ENCODE data around the gene JAM3.

The JAM3 gene

DNA sequence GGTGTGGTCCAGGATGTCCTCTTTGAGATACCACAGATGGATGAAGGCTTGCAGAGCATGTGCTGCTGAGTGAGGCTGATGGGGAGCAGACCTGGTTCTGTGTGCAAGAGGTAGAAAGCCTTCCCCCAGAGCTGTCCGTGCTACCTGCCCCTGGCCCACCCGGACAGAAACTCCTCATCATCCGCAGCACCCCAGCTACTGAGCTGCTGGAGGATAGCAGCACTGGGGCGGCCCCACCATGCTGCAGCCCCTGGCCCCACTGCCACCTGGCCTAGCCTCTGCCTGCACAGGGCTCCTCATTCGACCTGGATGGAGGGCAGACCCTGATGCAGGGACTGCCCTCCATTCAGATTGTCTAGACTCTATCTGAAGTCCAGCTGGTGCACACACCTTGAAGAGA is 104.4 kb downstream of the JAM3 start:
- H3K4me2 ChIP-seq (ENCODE audit: insufficient read depth, low read length), result no peak overlapping the region
- H3K79me2 ChIP-seq (ENCODE audit: insufficient read depth, low read length), result peaks cover 3% of the 10 kb centered on the region; the same call in 1 of the 2 replicates

DNA sequence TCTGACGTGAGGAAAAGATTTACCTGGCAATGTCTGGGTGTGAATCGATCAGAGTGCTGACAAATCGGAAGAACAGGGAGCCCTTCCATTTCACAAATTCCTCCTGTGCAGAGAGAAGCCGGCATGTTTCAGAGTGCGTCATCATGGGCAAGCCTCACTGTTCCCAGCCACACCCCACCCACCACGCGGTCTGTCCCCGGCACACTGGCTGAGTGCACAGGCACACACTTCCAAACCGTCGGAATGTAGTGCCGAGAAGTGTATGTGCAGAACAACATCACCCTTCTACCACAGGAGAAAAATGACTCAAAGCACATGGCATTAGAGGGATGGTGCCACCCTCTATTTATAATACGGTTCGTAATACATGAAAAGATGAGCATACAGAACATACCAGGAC is 107.4 kb downstream of the JAM3 start:
- H3K36me3 ChIP-seq (ENCODE audit: insufficient read depth, low read length), result peaks cover 99% of the 10 kb centered on the region
- TF ChIP-seq EZH2 (IDR thresholded peaks at IDR 0.05; ENCODE audit: borderline replicate concordance, low read depth, low read length, severe bottlenecking) (no peak), CTCF (IDR thresholded peaks at IDR 0.05; ENCODE audit: borderline replicate concordance, extremely low read depth, low read length, poor library complexity, severe bottlenecking) (no peak)

More for the DNA sequence above, 104.4 kb downstream of the JAM3 start:
- no peak overlapping the region for H3K27ac ChIP-seq (ENCODE audit: low read length)
- peaks cover 100% of the 10 kb centered on the region for H3K36me3 ChIP-seq (ENCODE audit: insufficient read depth, low read length)
- ATAC-seq (ENCODE audit: insufficient read depth, low read depth) (no peak), DNase-seq (no peak)
- H3K9ac ChIP-seq (ENCODE audit: low read depth, low read length), result no peak overlapping the region
- no peak overlapping the region for H2AFZ ChIP-seq (ENCODE audit: low read depth, low read length)
- TF ChIP-seq EZH2 (IDR thresholded peaks at IDR 0.05; ENCODE audit: borderline replicate concordance, low read depth, low read length, severe bottlenecking) (no peak), CTCF (IDR thresholded peaks at IDR 0.05; ENCODE audit: borderline replicate concordance, extremely low read depth, low read length, poor library complexity, severe bottlenecking) (no peak)
- H3K4me3 ChIP-seq (ENCODE audit: low read depth in 1 of 2, low read length in 2 of 2), result no peak overlapping the region
- no peaks in the 10 kb centered on the region for H3K27me3 ChIP-seq (ENCODE audit: insufficient read depth, low read length, poor library complexity)
- H3K9me3 ChIP-seq (ENCODE audit: insufficient read depth, low read length, severe bottlenecking), result no peaks in the 10 kb centered on the region
- no peaks in the 10 kb centered on the region for H3K4me1 ChIP-seq (ENCODE audit: insufficient read depth, low read length)
- peaks cover 19% of the 10 kb centered on the region for H4K20me1 ChIP-seq (ENCODE audit: insufficient read depth, low read length)

GRCh38 chr11:134178032-134178674 is 109.3 kb downstream of the JAM3 start:
- no peak overlapping the region for H3K4me2 ChIP-seq (ENCODE audit: insufficient read depth, low read length)
- TF ChIP-seq EZH2 (IDR thresholded peaks at IDR 0.05; ENCODE audit: borderline replicate concordance, low read depth, low read length, severe bottlenecking), result no peak
- no peak for TF ChIP-seq CTCF (IDR thresholded peaks at IDR 0.05; ENCODE audit: borderline replicate concordance, extremely low read depth, low read length, poor library complexity, severe bottlenecking)
- H3K4me1 ChIP-seq (ENCODE audit: insufficient read depth, low read length), result no peaks in the 10 kb centered on the region
- H3K27ac ChIP-seq (ENCODE audit: low read length), result no peak overlapping the region
- DNase-seq (no peak), ATAC-seq (ENCODE audit: insufficient read depth, low read depth) (no peak)
- H3K27me3 ChIP-seq (ENCODE audit: insufficient read depth, low read length, poor library complexity), result no peaks in the 10 kb centered on the region
- no peak overlapping the region for H2AFZ ChIP-seq (ENCODE audit: low read depth, low read length)
- no peaks in the 10 kb centered on the region for H3K9me3 ChIP-seq (ENCODE audit: insufficient read depth, low read length, severe bottlenecking)
- H3K79me2 ChIP-seq (ENCODE audit: insufficient read depth, low read length), result no peaks in the 10 kb centered on the region
- no peak overlapping the region for H3K9ac ChIP-seq (ENCODE audit: low read depth, low read length)
- peaks cover 99% of the 10 kb centered on the region for H3K36me3 ChIP-seq (ENCODE audit: insufficient read depth, low read length)
- no peak overlapping the region for H3K4me3 ChIP-seq (ENCODE audit: low read depth in 1 of 2, low read length in 2 of 2)
- peaks cover 6% of the 10 kb centered on the region; the same call in 1 of the 2 replicates for H4K20me1 ChIP-seq (ENCODE audit: insufficient read depth, low read length)

More for the DNA sequence above, 107.4 kb downstream of the JAM3 start:
- no peaks in the 10 kb centered on the region for H3K27me3 ChIP-seq (ENCODE audit: insufficient read depth, low read length, poor library complexity)
- H3K9me3 ChIP-seq (ENCODE audit: insufficient read depth, low read length, severe bottlenecking), result no peaks in the 10 kb centered on the region
- peaks cover 14% of the 10 kb centered on the region for H4K20me1 ChIP-seq (ENCODE audit: insufficient read depth, low read length)
- H3K9ac ChIP-seq (ENCODE audit: low read depth, low read length), result no peak overlapping the region
- DNase-seq, result no peak
- ATAC-seq (ENCODE audit: insufficient read depth, low read depth), result no peak
- no peak overlapping the region for H3K4me3 ChIP-seq (ENCODE audit: low read depth in 1 of 2, low read length in 2 of 2)
- H3K4me2 ChIP-seq (ENCODE audit: insufficient read depth, low read length), result no peak overlapping the region
- H3K4me1 ChIP-seq (ENCODE audit: insufficient read depth, low read length), result no peaks in the 10 kb centered on the region
- no peak overlapping the region for H2AFZ ChIP-seq (ENCODE audit: low read depth, low read length)
- H3K27ac ChIP-seq (ENCODE audit: low read length), result no peak overlapping the region
- peaks cover 3% of the 10 kb centered on the region; the same call in 1 of the 2 replicates for H3K79me2 ChIP-seq (ENCODE audit: insufficient read depth, low read length)
